Muscle layer of colon (tissue), 2 donors: ENCODE results near the gene TMEM176A.

Experiments used
- H3K27ac ChIP-seq: one replicate; pipeline ENCODE4 v1.7.0; 2013; ENCODE audit warnings: low read depth, mild to moderate bottlenecking, low read length, moderate library complexity
- H3K27me3 ChIP-seq, 2 donors: one replicate each; pipeline ENCODE4 v1.7.0; 2013; ENCODE audit warnings: low read length in 2 of 2, mild to moderate bottlenecking in 2 of 2; ENCODE audit not compliant: insufficient read depth in 2 of 2, control insufficient read depth in 1 of 2
- H3K36me3 ChIP-seq: one replicate; pipeline ENCODE4 v1.7.0; 2013; ENCODE audit warnings: mild to moderate bottlenecking, low read length; ENCODE audit not compliant: insufficient read depth
- H3K4me1 ChIP-seq: one replicate; pipeline ENCODE4 v1.7.0; 2013; ENCODE audit warnings: mild to moderate bottlenecking, low read length; ENCODE audit not compliant: insufficient read depth
- H3K4me3 ChIP-seq, 2 donors: one replicate each; pipeline ENCODE4 v1.7.0; 2013; ENCODE audit warnings: low read length in 2 of 2, low read depth in 1 of 2, mild to moderate bottlenecking in 1 of 2, moderate library complexity in 1 of 2
- H3K9ac ChIP-seq: one replicate; pipeline ENCODE4 v1.7.0; 2013; ENCODE audit warnings: low read length
- H3K9me3 ChIP-seq: one replicate; pipeline ENCODE4 v1.7.0; 2013; ENCODE audit warnings: mild to moderate bottlenecking, low read length
- donor health status: abdominal sarcoma.
- donor health status: Adenocarcinoma of cecum.

The TMEM176A gene

GRCh38 chr7:150842716-150843115 lies 42.1 kb downstream of the TMEM176A start:
- H3K9ac ChIP-seq = no peak overlapping the region
- no peak overlapping the region for H3K4me3 ChIP-seq
- H3K4me1 ChIP-seq = peaks cover 8% of the 10 kb centered on the region
- H3K27ac ChIP-seq = no peak overlapping the region
- H3K27me3 ChIP-seq = no peaks in the 10 kb centered on the region
- H3K36me3 ChIP-seq = no peaks in the 10 kb centered on the region
- no peaks in the 10 kb centered on the region for H3K9me3 ChIP-seq

GRCh38 chr7:150845421-150845861 lies 44.9 kb downstream of the TMEM176A start:
- H3K9me3 ChIP-seq = no peaks in the 10 kb centered on the region
- no peaks in the 10 kb centered on the region for H3K36me3 ChIP-seq
- no peak overlapping the region for H3K27ac ChIP-seq

GRCh38 chr7:150846291-150847115 lies 45.9 kb downstream of the TMEM176A start:
- H3K9ac ChIP-seq = no peak overlapping the region
- H3K4me1 ChIP-seq = peaks cover 8% of the 10 kb centered on the region
- no peak overlapping the region for H3K4me3 ChIP-seq
- no peak overlapping the region for H3K27ac ChIP-seq
- H3K36me3 ChIP-seq = no peaks in the 10 kb centered on the region
- no peaks in the 10 kb centered on the region for H3K27me3 ChIP-seq
- H3K9me3 ChIP-seq = no peaks in the 10 kb centered on the region

More at GRCh38 chr7:150845421-150845861, 44.9 kb downstream of the TMEM176A start:
- Histone ChIP-seq H3K4me1 (peaks cover 8% of the 10 kb centered on the region), H3K4me3 (no peak overlapping the region), H3K27me3 (no peaks in the 10 kb centered on the region), H3K9ac (no peak overlapping the region)

- Histone ChIP-seq H3K36me3 (no peaks in the 10 kb centered on the region), H3K4me3 (no peak overlapping the region), H3K9ac (no peak overlapping the region), H3K9me3 (no peaks in the 10 kb centered on the region), H3K27ac (no peak overlapping the region), H3K27me3 (peaks cover 0 to 5% of the 10 kb centered on the region in 2 donors), H3K4me1 (peaks cover 8% of the 10 kb centered on the region)
These were observed 47.0 kb downstream of the TMEM176A start for GRCh38 chr7:150847536-150847935.

- Histone ChIP-seq H3K9ac (no peak overlapping the region), H3K36me3 (no peaks in the 10 kb centered on the region), H3K27me3 (peaks cover 0 to 10% of the 10 kb centered on the region in 2 donors), H3K27ac (no peak overlapping the region), H3K9me3 (no peaks in the 10 kb centered on the region), H3K4me3 (no peak overlapping the region), H3K4me1 (peaks cover 8% of the 10 kb centered on the region)
These were observed 47.5 kb downstream of the TMEM176A start for GRCh38 chr7:150848111-150848510.

GRCh38 chr7:150848561-150849115 lies 48.1 kb downstream of the TMEM176A start:
- peaks cover 8% of the 10 kb centered on the region for H3K4me1 ChIP-seq
- H3K9me3 ChIP-seq = no peaks in the 10 kb centered on the region
- no peaks in the 10 kb centered on the region for H3K36me3 ChIP-seq
- peaks cover 0 to 10% of the 10 kb centered on the region in 2 donors for H3K27me3 ChIP-seq
- H3K4me3 ChIP-seq = no peak overlapping the region
- H3K9ac ChIP-seq = no peak overlapping the region
- no peak overlapping the region for H3K27ac ChIP-seq

- no peak overlapping the region for H3K4me3 ChIP-seq
- H3K9me3 ChIP-seq = no peaks in the 10 kb centered on the region
- H3K36me3 ChIP-seq = no peaks in the 10 kb centered on the region
- H3K27ac ChIP-seq = no peak overlapping the region
- peaks cover 0 to 10% of the 10 kb centered on the region in 2 donors for H3K27me3 ChIP-seq
- H3K9ac ChIP-seq = no peak overlapping the region
- peaks cover 8% of the 10 kb centered on the region for H3K4me1 ChIP-seq
These were observed 48.7 kb downstream of the TMEM176A start for GRCh38 chr7:150849204-150849775.

- Histone ChIP-seq H3K27me3 (peaks cover 0 to 10% of the 10 kb centered on the region in 2 donors), H3K4me1 (peaks cover 5% of the 10 kb centered on the region), H3K9ac (no peak overlapping the region), H3K9me3 (no peaks in the 10 kb centered on the region), H3K36me3 (no peaks in the 10 kb centered on the region), H3K27ac (no peak overlapping the region), H3K4me3 (no peak overlapping the region)
These were observed 49.7 kb downstream of the TMEM176A start for GRCh38 chr7:150850273-150850672.

GRCh38 chr7:150851492-150852370 lies 51.2 kb downstream of the TMEM176A start:
- Histone ChIP-seq H3K9me3 (no peaks in the 10 kb centered on the region), H3K4me1 (no peaks in the 10 kb centered on the region), H3K9ac (no peak overlapping the region), H3K36me3 (no peaks in the 10 kb centered on the region), H3K27ac (no peak overlapping the region), H3K27me3 (peaks cover 0 to 10% of the 10 kb centered on the region in 2 donors), H3K4me3 (no peak overlapping the region)

- no peaks in the 10 kb centered on the region for H3K36me3 ChIP-seq
- no peak within 1 kb of the TSS for H3K4me3 ChIP-seq
- H3K9ac ChIP-seq = no peak within 1 kb of the TSS
- H3K27ac ChIP-seq = no peak within 1 kb of the TSS
- peaks cover 0 to 10% of the 10 kb centered on the region in 2 donors for H3K27me3 ChIP-seq
- H3K4me1 ChIP-seq = no peaks in the 10 kb centered on the region
- no peaks in the 10 kb centered on the region for H3K9me3 ChIP-seq
These were observed 51.9 kb downstream of the TMEM176A start, which contains the start of gene AOC1 for GRCh38 chr7:150852371-150852905. Gene AOC1 (plus strand): TSS chr7:150852517. CDS start chr7:150856471, 3,954 bp downstream.
